ENCODE measurements around the gene USP21.

The USP21 gene

GRCh38 chr1:161163793-161164192, 4.5 kb downstream of the USP21 start:
- TF ChIP-seq, protein P1, sequence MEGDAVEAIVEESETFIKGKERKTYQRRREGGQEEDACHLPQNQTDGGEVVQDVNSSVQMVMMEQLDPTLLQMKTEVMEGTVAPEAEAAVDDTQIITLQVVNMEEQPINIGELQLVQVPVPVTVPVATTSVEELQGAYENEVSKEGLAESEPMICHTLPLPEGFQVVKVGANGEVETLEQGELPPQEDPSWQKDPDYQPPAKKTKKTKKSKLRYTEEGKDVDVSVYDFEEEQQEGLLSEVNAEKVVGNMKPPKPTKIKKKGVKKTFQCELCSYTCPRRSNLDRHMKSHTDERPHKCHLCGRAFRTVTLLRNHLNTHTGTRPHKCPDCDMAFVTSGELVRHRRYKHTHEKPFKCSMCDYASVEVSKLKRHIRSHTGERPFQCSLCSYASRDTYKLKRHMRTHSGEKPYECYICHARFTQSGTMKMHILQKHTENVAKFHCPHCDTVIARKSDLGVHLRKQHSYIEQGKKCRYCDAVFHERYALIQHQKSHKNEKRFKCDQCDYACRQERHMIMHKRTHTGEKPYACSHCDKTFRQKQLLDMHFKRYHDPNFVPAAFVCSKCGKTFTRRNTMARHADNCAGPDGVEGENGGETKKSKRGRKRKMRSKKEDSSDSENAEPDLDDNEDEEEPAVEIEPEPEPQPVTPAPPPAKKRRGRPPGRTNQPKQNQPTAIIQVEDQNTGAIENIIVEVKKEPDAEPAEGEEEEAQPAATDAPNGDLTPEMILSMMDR (IDR thresholded peaks at IDR 0.05; ENCODE audit: insufficient read depth, missing control alignments) = no peak
- FAIRE-seq (no peak), DNase-seq (ENCODE audit: insufficient read length, low spot score) (no peak)

DNA sequence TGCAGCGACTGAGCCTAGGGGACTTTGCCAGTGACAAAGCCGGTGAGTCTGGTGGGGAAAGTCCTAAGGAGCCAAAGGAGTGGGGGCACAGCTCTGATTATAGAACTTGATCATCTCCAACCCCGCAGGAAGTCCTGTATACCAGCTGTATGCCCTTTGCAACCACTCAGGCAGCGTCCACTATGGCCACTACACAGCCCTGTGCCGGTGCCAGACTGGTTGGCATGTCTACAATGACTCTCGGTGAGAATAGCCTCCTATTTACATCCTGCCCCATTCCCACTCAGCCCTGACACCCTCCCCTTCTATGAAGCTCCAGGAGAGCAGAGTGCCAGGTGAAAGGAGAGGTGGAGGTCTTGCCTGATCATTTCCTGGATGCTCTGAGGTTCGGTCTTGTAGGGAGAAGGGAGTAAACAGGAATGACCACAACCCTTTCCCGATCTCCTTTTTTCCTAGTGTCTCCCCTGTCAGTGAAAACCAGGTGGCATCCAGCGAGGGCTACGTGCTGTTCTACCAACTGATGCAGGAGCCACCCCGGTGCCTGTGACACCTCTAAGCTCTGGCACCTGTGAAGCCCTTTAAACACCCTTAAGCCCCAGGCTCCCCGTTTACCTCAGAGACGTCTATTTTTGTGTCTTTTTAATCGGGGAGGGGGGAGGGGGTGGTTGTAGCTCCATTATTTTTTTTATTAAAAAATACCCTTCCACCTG, 5.8 kb downstream of the USP21 start:
- FAIRE-seq (no peak), DNase-seq (ENCODE audit: insufficient read length, low spot score) (no peak)
- TF ChIP-seq, protein P1 (IDR thresholded peaks at IDR 0.05; ENCODE audit: insufficient read depth, missing control alignments) = no peak

- DNase-seq (ENCODE audit: insufficient read length, low spot score) (peak; percentile 96), FAIRE-seq (peak; percentile 84)
- TF ChIP-seq, protein P1 (IDR thresholded peaks at IDR 0.05; ENCODE audit: insufficient read depth, missing control alignments) = peak; percentile 69
These were observed 6.7 kb downstream of the USP21 start, which contains the start of gene PPOX for GRCh38 chr1:161165742-161166668. TSS of gene PPOX (plus strand) at chr1:161166426. CDS start at chr1:161166848, 422 bp downstream.

GRCh38 chr1:161166669-161167548, 7.6 kb downstream of the USP21 start:
- no peak for DNase-seq (ENCODE audit: insufficient read length, low spot score)
- TF ChIP-seq, protein P1 (IDR thresholded peaks at IDR 0.05; ENCODE audit: insufficient read depth, missing control alignments) = no peak
- no peak for FAIRE-seq

GRCh38 chr1:161168906-161169305, 9.6 kb downstream of the USP21 start:
- FAIRE-seq = no peak
- DNase-seq (ENCODE audit: insufficient read length, low spot score) = no peak
- TF ChIP-seq, protein P1 (IDR thresholded peaks at IDR 0.05; ENCODE audit: insufficient read depth, missing control alignments) = no peak

DNA sequence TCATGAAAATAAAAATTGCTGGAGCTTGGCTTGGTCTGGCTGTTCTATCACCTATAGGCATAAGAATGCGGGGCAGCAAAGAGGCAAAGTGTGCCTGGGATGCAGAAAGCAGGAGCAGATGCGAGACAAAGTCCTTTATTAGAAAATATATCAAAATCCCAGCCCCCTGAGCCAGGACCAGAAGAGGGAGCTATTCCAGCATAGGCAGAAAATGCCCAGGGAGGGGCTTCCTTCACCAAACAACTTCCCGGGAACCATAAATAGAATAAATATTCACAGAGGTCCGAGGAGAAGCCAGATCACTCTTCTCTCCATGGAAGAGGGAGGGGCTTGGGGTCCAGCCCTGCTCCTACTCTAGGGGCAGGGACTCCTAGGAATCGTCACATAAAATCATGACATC, 11.9 kb downstream of the USP21 start:
- no peak for FAIRE-seq
- TF ChIP-seq, protein P1 (IDR thresholded peaks at IDR 0.05; ENCODE audit: insufficient read depth, missing control alignments) = peak; percentile 24
- DNase-seq (ENCODE audit: insufficient read length, low spot score) = no peak
